GM04503 (cell line): ENCODE measurements around the gene DUSP7.

ENCODE experiments used
- DNase-seq: peaks from one replicate; pipeline ENCODE4 v3.0.0-alpha.2; 2012; ENCODE audit warnings: low read depth

DUSP7 gene

DNA sequence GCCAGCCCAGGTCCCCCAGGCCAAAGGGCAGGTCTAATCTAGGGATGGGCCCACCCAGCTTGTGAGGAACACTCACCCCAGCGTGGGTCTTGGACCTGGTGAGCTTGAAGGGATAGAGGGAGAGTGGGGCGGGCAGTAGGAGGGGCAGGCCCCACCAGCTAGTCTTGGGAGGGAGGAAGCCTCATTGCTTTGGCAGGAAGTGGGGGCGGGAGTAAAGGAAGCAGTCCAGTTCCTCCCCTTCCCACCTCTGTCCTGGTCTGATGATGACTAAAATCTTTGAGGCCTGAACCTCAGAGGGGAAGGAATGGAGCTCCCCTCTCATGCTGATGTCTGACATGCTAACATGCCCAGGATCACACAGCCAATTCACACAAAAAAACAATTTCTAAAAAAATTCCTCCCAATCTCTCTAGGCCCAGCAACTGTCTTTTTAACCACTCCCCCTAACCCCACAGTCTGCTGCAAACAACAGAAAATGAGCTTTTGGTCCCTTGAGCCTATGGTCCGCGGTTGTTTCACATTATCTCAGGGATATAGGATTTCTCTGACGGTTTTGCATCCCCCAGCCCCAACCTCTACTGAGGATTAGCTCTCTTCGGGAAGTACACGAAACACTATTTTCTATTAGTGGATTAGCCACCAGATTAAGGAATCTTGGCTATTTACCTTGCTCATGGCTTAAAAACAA lies 30.7 kb upstream of the DUSP7 start:
- DNase-seq: no peak

DNA sequence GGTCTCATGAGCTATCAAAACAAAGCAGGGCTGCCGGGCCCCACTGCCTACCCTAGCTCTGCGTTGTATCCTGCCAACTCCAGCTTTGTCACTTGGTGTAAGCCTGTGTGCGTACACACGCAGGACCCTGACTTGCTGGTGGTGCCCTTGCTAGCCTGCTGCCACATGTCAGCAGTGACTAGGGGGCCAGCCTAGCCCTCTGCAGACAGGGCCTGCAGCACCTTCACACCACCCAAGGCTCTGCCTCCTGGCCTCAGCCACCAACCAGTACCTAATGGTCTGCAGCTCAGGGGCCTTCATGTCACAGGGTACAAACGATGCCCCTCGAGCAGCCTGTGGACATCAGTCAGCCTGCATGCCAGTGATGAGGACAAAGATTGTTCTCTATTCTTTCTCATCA lies 30.1 kb upstream of the DUSP7 start:
- DNase-seq: no peak

DNA sequence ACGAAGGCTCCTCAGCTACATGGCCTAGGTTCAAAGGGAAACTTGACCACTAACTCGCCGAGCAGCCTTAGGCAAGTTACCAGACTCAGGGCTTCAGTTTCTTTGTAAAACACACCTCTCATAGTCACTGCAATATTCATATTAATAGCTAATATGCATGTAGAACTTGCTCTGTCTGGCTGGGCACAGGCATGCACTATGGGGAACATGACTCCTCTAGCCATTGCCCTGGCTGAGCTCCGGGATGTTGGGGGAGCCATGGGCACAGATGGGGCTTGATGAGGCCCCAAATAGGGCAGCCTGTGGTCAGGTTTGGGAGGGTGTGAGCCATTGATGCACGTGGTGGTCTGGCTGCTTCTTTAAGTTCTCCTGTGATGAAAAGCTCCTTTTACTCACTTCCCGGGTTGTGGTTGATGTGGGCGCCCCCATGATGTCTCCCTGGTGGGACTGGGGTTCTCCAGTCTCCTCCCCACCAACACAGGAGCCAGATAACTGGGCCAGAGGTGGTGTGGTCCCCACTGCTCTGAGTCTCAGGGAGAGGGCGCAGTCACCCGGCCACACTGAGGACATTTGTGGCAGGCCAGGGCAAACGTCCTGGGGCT lies 29.4 kb upstream of the DUSP7 start:
- DNase-seq: no peak

DNA sequence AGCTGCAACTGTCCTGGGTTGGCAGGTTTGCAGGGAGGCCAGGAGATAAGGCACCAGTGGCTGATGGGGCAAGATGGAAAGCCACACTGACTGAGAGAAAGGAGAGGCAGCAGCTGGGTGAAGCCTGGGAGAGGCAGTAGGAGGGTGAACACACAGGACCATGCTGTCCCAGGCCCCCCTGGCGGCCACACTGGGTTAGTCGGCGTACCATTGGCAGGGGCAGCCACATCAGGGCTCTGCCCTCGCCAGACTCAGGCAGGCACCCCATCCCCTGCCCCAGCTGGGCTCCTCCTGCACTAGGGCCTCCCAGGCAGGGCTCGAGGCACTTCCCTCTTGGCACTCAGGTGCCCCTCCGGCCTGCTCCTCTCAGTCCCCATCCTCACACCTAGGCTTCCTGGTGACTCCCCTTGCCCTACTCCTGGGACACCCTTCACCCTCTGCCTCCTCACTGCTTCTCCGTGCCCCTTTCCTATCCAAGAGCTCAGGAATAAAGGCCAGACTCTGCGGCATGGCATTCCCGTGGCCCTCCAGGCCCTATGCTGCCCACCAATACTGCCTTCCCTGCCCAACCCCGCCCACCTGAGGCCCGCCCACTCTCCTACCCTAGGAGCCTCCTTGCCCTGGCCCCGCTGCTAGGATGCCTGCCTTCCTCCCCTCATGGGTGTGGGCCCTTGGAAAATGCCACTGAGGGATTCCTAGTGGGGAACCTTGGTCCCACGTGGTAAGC lies 28.7 kb upstream of the DUSP7 start:
- no peak for DNase-seq

DNA sequence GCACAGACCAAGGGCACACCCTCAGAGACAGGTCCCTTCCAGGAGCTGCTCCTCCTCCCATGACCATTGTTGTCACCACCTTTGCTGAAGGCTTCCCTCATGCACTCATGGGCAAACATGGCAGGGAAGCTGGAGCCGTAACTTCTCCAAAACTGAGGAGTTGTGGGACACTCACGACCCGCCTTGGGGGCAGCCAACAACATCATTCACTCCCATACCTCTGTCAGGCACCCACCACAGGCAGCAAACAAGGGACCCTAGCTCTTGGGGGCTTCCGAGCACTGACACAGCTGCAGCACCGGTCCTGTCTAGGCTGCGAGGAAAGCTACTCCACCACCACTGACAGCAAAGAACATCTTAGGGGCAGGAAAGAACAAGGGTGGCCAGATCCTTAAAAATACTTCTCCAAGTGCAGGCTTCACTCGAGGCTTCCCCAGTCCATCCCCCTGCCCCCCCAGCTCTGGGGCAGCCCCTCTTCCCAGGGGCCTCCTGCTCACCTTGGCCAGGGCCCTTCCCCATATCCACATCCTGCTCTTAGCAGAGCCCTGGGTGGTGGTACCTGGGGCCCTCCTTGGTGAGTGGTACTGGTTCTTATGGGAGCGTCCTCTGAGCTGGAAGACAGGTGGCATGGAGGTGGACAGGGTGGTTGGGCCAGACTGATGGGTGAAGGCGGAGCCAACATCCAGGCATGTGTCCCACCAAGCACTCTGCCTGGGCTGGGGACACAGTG lies 28.0 kb upstream of the DUSP7 start:
- DNase-seq: no peak

DNA sequence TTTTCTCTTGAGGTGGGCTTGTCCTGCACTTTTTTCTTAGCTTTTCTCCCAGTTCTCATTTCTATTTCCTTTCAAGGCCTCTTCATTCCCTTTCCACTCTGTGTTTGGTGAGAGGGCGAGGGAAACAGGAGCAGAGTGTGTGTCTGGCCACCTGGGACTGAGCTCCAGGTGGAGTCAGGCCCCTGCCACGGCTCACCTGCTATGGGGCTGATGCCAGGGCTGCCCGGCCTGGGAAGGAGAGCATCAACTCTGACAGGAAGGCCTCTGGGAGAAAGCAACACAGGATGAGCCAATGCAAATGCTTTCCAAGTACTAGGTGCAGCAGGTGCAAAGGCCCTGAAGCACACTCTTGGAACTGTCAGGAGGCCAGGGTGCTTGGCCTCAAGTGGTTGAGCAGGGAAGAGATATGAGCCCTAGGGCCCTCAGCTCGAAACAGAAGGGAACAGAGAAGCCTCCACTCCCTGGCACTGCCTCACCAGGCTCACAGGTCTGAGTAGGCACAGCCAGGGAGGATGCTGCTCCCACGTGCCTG lies 27.3 kb upstream of the DUSP7 start:
- no peak for DNase-seq

DNA sequence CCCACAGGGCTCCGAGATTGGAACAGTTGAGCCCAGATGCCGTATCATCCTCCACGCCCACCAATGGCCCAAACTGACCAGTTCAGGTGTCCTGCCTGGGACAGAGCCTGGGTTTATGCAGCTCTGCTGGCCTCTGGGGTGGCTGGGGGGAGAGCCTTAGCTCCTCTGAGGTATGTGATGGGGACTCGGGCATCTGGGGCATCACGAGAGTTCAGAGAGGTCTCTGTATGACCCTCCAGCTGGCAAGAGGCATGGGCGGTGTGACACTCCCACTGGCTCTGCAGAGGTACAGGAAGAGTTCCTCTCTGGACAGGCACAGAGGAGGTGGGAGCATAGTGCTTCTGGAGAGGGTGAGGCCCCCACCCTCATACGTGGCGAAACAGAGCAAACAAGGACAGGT lies 26.6 kb upstream of the DUSP7 start:
- DNase-seq: no peak

DNA sequence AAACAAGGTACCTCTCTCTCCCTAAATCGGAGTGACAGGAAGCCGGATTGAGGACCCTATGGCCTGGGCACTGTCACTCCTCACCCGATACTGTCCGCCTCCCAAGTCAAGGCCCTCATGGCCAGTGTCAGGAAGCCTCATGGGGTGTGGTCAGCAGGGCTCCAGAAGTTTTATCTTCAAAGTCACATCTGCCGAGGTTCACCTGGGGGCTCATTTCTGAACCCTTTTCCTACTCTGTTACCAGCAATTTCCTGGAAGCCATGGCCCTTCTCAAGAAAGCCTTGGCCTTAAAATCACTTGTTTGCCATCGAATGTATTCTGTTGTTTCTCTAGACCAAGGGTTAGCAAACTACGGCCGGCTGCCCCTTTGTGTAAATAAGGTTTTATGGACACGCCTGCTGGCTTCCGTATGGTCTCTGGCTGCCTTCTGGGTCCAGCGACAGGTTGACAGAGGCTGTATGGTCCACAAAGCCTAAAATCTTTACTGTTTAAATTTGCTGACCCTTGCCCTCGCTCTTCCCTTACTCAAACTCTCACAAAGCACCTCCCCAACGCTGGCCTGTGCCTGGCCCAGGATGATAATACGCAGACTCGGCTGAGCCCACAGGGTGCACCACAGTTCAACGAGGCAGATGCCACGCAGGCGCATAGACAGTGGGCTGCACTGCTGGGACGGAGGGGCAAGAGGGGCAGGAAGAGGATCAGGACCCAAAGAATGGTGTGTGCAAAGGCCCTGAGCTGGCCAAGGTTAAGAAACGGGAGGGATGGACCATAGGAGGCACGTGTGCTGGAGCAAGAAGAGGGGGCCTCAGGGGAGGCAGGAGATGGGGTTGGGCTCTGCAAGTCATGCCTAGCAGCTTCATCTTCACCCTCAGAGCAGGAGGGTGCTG lies 24.7 kb upstream of the DUSP7 start:
- DNase-seq: no peak

DNA sequence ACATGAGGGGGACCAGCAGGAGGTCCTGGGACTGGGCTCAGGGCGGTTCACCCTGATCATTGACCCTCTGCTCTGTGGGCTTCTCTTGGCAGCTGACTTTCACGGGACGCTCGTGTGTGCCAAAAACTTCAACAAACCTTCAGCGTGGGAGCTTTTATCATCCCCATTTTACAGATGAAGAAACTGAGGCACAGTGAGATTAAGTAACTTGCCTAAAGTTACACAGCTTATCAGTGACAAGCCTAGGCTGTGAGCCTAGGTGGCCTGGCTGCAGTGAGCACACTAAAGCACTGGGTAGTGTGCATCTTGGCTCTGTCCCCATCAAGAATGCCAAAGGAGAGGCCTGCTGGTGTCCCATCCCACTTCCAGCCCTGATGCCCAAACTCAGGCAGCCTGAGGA lies 23.6 kb upstream of the DUSP7 start:
- no peak for DNase-seq

DNA sequence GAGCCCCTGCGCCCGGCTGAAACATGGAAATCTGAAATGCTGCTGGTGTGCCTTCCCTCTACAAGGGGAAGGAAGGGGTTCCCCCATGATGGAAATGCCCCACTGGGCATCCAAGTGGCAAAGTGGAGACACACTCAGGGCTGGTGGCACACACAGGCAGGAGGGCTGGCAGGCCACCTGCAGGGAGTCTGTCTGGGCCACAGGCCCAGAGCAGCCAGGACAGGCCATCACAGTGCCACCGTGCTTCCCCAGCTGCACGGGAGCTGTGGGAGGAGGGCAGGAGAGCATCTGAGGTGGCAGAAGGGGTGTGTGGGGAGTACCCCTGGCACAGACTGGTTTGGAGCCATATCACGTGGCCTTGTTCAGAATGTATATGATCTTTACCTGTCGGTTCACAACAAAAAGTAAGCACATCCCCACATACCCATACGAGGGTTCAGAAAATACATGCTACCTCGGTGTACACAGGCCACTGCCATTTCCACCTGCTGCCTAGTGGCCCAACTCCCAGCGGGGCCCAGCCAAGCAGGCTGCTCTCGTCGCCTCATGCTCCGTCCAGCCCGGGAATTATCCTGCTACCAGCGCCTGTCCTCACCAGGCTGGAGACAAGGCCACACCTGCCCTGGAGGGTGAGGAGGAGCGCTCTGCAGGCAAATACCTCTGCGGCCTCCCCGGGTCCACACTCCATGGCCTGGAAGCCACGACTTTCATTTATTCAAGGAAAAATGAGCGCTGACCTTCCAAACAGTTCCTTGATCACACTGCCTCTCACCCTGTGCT lies 22.6 kb upstream of the DUSP7 start:
- no peak for DNase-seq

DNA sequence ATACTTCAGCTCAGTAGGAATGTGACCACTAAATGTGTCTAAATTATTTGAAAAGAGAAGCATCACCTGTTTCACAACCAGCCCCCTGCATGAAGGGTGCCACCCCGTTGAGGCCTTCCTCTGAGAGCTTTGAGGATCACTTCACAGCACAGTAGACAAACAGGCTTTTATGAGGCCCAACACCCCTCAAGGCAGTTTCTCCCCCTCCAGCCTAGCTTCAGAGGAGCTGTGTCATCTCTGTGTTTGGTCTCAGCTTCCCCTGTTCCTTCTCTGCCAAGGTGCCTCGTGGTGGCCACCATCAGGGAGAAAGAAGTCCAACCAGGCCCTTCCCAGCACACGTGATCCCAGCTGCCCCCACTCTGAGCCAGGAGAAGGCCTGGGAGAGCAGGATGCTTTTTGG lies 21.6 kb upstream of the DUSP7 start:
- no peak for DNase-seq

DNA sequence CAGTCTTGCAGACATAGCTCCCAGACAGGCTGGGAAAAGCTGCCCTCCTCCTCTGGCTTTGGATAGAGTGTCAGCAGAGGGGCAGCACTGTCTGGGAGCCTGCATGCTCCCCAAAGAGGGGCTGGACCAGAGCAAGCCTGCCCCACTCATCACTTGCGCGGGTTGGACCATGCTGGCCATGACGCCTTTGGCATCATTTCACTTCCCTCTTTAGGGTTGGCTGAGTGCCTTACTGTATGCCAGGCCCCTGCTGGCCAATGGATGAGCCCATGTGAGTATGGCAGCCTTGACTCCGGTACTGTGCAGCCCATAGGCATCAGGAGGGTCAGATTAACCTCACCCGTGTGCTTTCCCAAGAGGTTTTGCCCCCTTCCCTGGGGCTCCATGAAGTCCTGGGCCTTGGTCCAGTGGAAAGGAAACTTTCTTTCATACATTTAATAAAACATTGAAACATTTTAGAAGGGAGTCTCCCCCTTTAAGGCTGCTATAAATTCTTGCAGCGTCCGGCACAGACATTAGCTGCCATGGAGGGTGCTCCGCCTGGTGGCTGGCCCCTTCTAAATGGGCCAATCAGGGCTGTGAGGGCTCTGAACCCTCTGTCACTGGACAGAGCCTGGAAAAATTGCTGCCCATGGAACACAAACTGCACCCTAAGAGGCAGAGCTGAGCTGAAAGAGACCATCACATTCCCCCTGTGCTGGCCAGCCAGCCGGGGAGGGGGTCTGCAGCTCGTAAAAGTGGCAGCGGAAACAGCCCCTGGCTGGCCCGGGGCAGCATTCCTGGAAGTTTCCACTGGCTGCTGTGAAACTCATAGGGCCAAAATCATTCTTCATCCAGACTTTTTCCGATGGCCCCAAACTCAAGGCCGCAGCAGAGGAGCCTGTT lies 20.8 kb upstream of the DUSP7 start:
- no peak for DNase-seq

DNA sequence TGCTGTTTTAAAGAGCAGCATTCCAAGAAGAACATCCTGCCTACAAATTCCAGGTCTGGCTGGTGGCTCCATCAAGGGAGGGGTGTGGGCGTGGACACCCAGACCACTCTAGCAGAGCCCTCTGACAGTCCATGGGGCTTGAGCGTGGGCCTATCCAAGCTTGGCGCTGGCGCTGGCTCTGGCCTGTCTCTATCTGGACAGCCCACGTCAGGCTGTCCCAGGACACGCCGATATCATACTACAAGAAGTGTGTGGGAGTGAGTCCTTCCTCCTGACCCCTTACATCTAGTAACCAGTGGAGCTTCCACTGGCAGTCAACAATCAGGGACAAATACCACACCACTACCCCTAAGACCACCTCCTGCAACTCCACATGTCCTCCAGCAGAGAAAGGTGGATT lies 17.1 kb upstream of the DUSP7 start:
- DNase-seq: no peak

DNA sequence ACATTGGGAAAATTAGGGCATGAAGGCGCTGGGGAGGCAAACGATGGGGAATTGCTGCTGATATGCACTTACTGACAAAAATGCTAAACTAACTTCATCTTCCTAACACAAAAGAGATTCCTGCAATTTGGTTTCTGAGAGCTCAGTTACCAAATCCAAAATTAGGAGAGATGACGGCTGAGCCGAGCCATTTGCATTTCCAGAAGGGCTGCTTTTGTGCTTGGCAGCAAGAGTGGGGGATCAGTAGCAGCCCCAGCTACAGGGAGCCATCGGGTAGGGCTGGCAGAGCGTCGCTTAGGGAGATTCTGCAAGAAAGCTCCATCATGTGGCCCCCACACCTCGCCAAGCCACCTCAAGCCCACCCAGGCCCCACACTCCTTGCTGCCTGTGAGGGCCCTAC lies 16.1 kb upstream of the DUSP7 start:
- no peak for DNase-seq

DNA sequence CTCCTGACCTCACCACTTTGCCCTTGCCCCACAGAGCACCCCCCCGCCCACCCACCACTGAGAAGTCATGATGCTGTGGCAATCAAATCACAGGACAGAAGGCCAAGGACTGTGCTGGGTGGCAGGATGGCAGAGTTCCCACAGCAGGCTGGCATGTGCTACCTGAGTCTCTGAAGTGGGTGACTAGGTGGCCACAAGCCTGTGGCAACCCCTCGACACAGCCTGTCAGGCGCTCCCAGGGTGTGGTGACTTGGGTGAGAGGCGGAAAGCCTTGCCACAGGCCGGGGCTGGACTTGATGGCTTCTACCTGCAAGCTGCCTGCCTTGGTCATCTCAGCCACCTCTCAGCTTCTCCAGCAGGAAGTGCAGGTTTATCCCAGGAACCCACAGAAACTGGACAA lies 15.6 kb upstream of the DUSP7 start:
- no peak for DNase-seq

DNA sequence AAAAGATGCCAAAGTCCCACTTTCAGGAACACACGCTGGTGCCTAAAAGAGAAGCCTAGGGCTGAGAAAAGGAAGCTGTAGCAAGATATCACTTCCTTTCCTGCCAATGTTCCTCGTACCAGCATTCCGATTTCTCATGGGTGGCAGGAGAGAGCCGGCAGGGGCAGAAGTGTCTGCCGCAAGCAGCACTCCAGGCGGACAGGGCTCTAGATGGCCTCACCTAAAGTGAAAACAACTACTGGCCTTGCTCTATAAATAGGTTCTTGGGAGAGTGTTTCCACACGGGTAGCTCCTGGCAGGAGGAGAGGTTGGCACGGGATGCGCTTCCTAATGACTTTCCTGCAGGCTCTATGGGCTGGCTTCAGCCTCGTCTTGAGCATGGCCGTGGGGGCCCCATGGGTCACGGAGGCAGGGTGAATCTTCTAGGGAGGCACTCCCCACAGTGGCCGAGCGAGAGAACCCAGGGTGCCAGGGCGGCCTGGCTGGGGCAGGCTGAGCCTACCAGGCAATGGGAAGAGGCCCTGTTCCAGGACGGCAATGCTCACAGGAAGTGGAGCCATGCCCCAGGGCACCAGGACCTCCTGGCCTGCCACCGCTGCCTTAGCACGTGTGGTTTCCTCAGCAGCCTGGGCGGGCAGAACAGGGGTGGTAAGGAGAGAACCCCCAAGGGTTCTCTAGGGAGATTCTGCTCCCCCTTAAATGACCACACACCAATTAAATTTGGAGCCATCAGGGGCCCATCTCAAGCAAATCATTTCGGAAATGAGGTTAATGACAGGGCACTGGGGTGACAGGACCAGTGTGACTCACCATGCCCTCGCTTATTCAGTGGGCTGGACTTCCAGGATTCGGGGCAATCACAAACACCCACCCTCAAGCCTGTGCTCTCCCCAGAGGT lies 14.6 kb upstream of the DUSP7 start:
- DNase-seq: no peak

DNA sequence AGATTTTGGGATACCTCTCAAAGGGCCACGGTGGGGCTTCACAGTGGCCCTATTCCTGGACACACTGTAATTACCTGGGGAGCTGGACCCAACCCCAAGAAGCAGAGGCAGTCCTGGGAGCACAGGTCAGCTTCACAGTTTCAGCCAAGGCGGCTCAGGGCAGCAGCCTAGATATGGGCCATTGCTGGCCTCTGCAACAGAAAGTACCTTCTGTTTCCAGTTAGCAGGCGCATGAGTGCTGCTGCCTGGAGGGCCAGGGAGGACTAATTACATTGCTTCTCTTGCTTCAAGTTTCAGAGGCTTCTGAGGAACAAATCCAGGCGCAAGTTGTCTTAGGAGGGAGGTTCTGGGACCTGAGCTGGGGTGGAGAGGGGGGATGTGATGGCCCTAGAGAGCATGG lies 13.5 kb upstream of the DUSP7 start:
- DNase-seq: no peak

DNA sequence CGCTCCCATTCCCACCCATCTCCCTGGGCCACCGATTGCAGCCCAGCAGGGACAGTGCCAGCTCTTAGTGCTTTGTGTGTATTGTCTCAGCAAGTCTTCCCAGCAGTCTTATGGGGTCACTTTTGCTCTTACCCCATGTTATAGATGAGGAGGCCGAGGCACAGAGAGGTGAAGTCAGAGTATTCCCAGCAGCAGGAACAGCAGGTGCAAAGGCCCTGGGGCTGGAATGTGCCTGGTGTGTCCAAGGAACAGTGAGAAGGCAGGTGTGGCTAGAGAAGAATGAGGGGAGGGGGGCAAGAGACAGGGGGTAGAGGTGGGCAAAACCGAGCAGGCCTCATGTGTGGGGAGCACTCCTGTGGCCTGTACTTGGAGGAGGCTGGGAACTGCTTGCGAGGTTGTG lies 12.8 kb upstream of the DUSP7 start:
- DNase-seq: no peak

DNA sequence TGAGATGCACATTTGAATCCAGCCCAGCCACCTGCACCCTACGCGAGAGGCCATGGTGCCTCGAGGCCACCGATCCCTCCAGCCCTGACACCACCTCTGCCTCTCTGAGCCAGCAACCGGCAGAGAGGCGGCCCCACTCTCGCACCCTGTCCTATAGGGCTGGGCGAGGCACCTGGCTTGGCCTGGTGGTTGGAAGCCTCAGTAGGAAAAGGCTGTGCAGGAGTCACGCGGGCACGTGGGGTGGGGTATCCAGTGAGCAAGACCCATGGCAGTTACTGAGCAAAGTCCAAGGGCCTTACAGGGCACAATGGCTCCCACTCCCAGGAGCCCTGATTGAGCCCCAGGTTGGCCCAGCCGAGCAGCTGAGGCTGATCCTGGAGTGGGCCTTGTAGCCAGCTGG lies 12.4 kb upstream of the DUSP7 start:
- no peak for DNase-seq
